H1 (cell line): Measurements from ENCODE around the gene SHC3. TPM values are rescaled to one million over a fixed set of nuclear protein-coding genes. Genes with fewer than 3 reads are reported as not detected.

Experiments
- CTCF ChIA-PET: fragments of 300-600 bp; sonication (Branson Sonifier 250); formaldehyde crosslinking; loops from one replicate; lab custom pipeline; 2021; ENCODE audit not compliant: partially characterized antibody; lab: Charles Lee
- POLR2A ChIA-PET: fragments of 300-600 bp; sonication (Branson Sonifier 250); formaldehyde crosslinking; loops from one replicate; lab custom pipeline; 2021; ENCODE audit warnings: inconsistent platforms; ENCODE audit not compliant: partially characterized antibody; lab: Charles Lee
- DNase-seq, 2 experiments: peaks; one replicate each; pipeline versions ENCODE4 v3.0.0 to v3.0.0-alpha.2; 2010 to 2022; ENCODE audit warnings: low spot score in 2 of 2, low read depth in 1 of 2, mixed read lengths in 1 of 2
- FAIRE-seq: peaks from 2 replicates; lab custom pipeline; 2011; peaks lifted over from hg19 to GRCh38; lab: Jason Lieb, UNC
- H2AFZ ChIP-seq: 2 replicates; pipeline ENCODE4 v1.8.1; 2012; ENCODE audit warnings: low read length, inconsistent platforms
- H2AK5ac ChIP-seq: 2 replicates; pipeline ENCODE4 v1.6.1; 2013; ENCODE audit warnings: low read depth, low read length
- H2BK120ac ChIP-seq: replicated peaks from 2 replicates; pipeline ENCODE3; 2013; ENCODE audit warnings: low read depth, low read length, inconsistent platforms
- H2BK12ac ChIP-seq: 2 replicates; pipeline ENCODE4 v1.6.1; 2013; ENCODE audit warnings: low read depth, low read length
- H2BK15ac ChIP-seq: 2 replicates; pipeline ENCODE4 v1.6.1; 2013; ENCODE audit warnings: low read length
- H2BK20ac ChIP-seq: 2 replicates; pipeline ENCODE4 v1.6.1; 2013; ENCODE audit warnings: low read length
- H2BK5ac ChIP-seq: 2 replicates; pipeline ENCODE4 v1.6.1; 2013; ENCODE audit warnings: low read depth, low read length
- H3K14ac ChIP-seq: 2 replicates; pipeline ENCODE4 v1.6.1; 2013; ENCODE audit warnings: inconsistent platforms; ENCODE audit not compliant: insufficient read length
- H3K18ac ChIP-seq: 2 replicates; pipeline ENCODE4 v1.6.1; 2013; ENCODE audit warnings: low read length; ENCODE audit errors: extremely low read depth
- H3K23ac ChIP-seq: 2 replicates; pipeline ENCODE4 v1.6.1; 2013; ENCODE audit warnings: inconsistent platforms; ENCODE audit not compliant: insufficient read length
- H3K23me2 ChIP-seq: 2 replicates; pipeline ENCODE4 v1.6.1; 2013; ENCODE audit warnings: low read depth, low read length
- H3K27ac ChIP-seq: 2 replicates; pipeline ENCODE4 v1.6.1; 2011; ENCODE audit warnings: low read depth, low read length, inconsistent platforms
- H3K27me3 ChIP-seq, 4 experiments: replicated peaks in 1 of 4; 1 replicate in 1 of 4; 2 replicates in 3 of 4; pipeline versions ENCODE4 v1.6.1 to v1.8.1; 2011 to 2013; ENCODE audit warnings: low read length in 3 of 4, mild to moderate bottlenecking in 3 of 4, inconsistent platforms in 2 of 4, mixed read lengths in 2 of 4, moderate library complexity in 1 of 4; ENCODE audit not compliant: control insufficient read depth in 3 of 4, insufficient read depth in 3 of 4; ENCODE audit errors: extremely low read depth in 1 of 4
- H3K36me3 ChIP-seq, 4 experiments: 2 replicates each; pipeline versions ENCODE4 v1.6.1 to v1.8.1; 2011 to 2013; ENCODE audit warnings: mild to moderate bottlenecking in 4 of 4, low read length in 3 of 4, moderate library complexity in 2 of 4, control low read depth in 1 of 4, inconsistent platforms in 1 of 4; ENCODE audit not compliant: insufficient read depth in 4 of 4, control insufficient read depth in 2 of 4
- H3K4ac ChIP-seq: replicated peaks from 2 replicates; pipeline ENCODE3; 2013; ENCODE audit warnings: low read length, low read depth, mixed read lengths, inconsistent platforms; ENCODE audit not compliant: insufficient read length
- H3K4me1 ChIP-seq, 4 experiments: replicated peaks in 1 of 4; 1 replicate in 1 of 4; 2 replicates in 3 of 4; pipeline versions ENCODE4 v1.6.1 to v1.8.1; 2011 to 2013; ENCODE audit warnings: low read length in 3 of 4, inconsistent platforms in 2 of 4, mixed read lengths in 1 of 4; ENCODE audit not compliant: insufficient read depth in 4 of 4, control insufficient read depth in 3 of 4
- H3K4me2 ChIP-seq, 2 experiments: 2 replicates each; pipeline versions ENCODE4 v1.6.1 to v1.8.1; 2011 to 2013; ENCODE audit warnings: low read depth in 2 of 2, low read length in 2 of 2, control low read depth in 1 of 2, inconsistent platforms in 1 of 2, mild to moderate bottlenecking in 1 of 2; ENCODE audit not compliant: insufficient read depth in 1 of 2
- H3K4me3 ChIP-seq, 4 experiments: fragments of 200-600, 300-600 bp in 1 of 4; sonication (generic), shearing (Covaris generic), sonication (Bioruptor Twin) in 1 of 4; 2 replicates each; pipeline versions ENCODE4 v1.5.1 to v1.8.1; 2011 to 2016; ENCODE audit warnings: low read length in 4 of 4, low read depth in 3 of 4, control low read depth in 2 of 4, inconsistent platforms in 2 of 4, mild to moderate bottlenecking in 2 of 4, mixed read lengths in 1 of 4, moderate library complexity in 1 of 4; ENCODE audit not compliant: insufficient read depth in 2 of 4; ENCODE audit errors: extremely low read depth in 1 of 4
- H3K56ac ChIP-seq: replicated peaks from 2 replicates; pipeline ENCODE3; 2013; ENCODE audit warnings: low read depth, mild to moderate bottlenecking, mixed read lengths, low read length, inconsistent platforms; ENCODE audit not compliant: insufficient read length
- H3K79me1 ChIP-seq: 2 replicates; pipeline ENCODE4 v1.6.1; 2013; ENCODE audit warnings: low read depth, low read length, control low read depth
- H3K79me2 ChIP-seq, 2 experiments: 2 replicates each; pipeline versions ENCODE4 v1.6.1 to v1.8.1; 2012 to 2013; ENCODE audit warnings: low read length in 2 of 2, mild to moderate bottlenecking in 2 of 2, inconsistent platforms in 1 of 2; ENCODE audit not compliant: insufficient read depth in 2 of 2, control insufficient read depth in 1 of 2
- H3K9ac ChIP-seq, 4 experiments: replicated peaks in 1 of 4; 1 replicate in 1 of 4; 2 replicates in 3 of 4; pipeline versions ENCODE4 v1.6.1 to v1.8.1; 2011 to 2013; ENCODE audit warnings: low read depth in 3 of 4, low read length in 3 of 4, control low read depth in 2 of 4, mild to moderate bottlenecking in 2 of 4, moderate library complexity in 2 of 4, inconsistent platforms in 1 of 4; ENCODE audit errors: extremely low read depth in 1 of 4
- H3K9me3 ChIP-seq, 2 experiments: 2 replicates each; pipeline versions ENCODE4 v1.6.1 to v1.8.1; 2012 to 2013; ENCODE audit warnings: mild to moderate bottlenecking in 2 of 2, moderate library complexity in 2 of 2, control low read depth in 1 of 2, inconsistent platforms in 1 of 2, low read depth in 1 of 2, low read length in 1 of 2, mixed read lengths in 1 of 2; ENCODE audit not compliant: insufficient read depth in 2 of 2
- H4K20me1 ChIP-seq, 2 experiments: replicated peaks in 1 of 2; 2 replicates each; pipeline versions ENCODE3 to v1.8.1; 2011 to 2013; ENCODE audit warnings: inconsistent platforms in 2 of 2, low read length in 2 of 2, mild to moderate bottlenecking in 1 of 2; ENCODE audit not compliant: insufficient read depth in 2 of 2, control insufficient read depth in 1 of 2
- H4K5ac ChIP-seq: 2 replicates; pipeline ENCODE4 v1.6.1; 2013; ENCODE audit warnings: low read length, low read depth, mixed read lengths, inconsistent platforms; ENCODE audit not compliant: insufficient read length
- H4K8ac ChIP-seq: 2 replicates; pipeline ENCODE4 v1.8.0; 2013; ENCODE audit warnings: mild to moderate bottlenecking, moderate library complexity, low read length, inconsistent platforms; ENCODE audit not compliant: insufficient read depth; ENCODE audit errors: extremely low read depth
- H4K91ac ChIP-seq: replicated peaks from 2 replicates; pipeline ENCODE3; 2013; ENCODE audit warnings: low read length, mixed read lengths, inconsistent platforms; ENCODE audit not compliant: insufficient read length
- CHD1 ChIP-seq: IDR thresholded peaks from 2 replicates; pipeline ENCODE4 v1.6.1; 2012; ENCODE audit warnings: low read depth, low read length, improper control_type of control experiment
- EGR1 ChIP-seq: IDR thresholded peaks from 2 replicates; pipeline ENCODE4 v1.6.1; 2011; ENCODE audit warnings: low read depth, low read length, borderline replicate concordance
- HDAC6 ChIP-seq: IDR thresholded peaks from one replicate; pipeline ENCODE4 v1.7.1; 2012; ENCODE audit warnings: low read depth, mild to moderate bottlenecking, inconsistent platforms, low read length, moderate library complexity
- JUN ChIP-seq: IDR thresholded peaks from 2 replicates; pipeline ENCODE4 v1.6.1; 2011; ENCODE audit warnings: low read depth, mild to moderate bottlenecking, improper control_type of control experiment, low read length
- KDM4A ChIP-seq: IDR thresholded peaks from one replicate; pipeline ENCODE4 v1.7.1; 2012; ENCODE audit warnings: low read depth, mild to moderate bottlenecking, moderate library complexity, low read length, inconsistent platforms; ENCODE audit not compliant: severe bottlenecking
- RBBP5 ChIP-seq: IDR thresholded peaks from 2 replicates; pipeline ENCODE4 v1.7.1; 2012; ENCODE audit warnings: low read depth, mild to moderate bottlenecking, inconsistent platforms, low read length, moderate library complexity, borderline replicate concordance
- RXRA ChIP-seq: IDR thresholded peaks from 2 replicates; pipeline ENCODE4 v1.6.1; 2011; ENCODE audit warnings: low read depth, mild to moderate bottlenecking, low read length, moderate library complexity; ENCODE audit not compliant: insufficient read depth
- SP1 ChIP-seq: IDR thresholded peaks from 2 replicates; pipeline ENCODE4 v1.6.1; 2011; ENCODE audit warnings: low read depth, low read length
- polyA plus RNA-seq, 7 experiments: library from polyadenylated mRNA; depleted of rRNA in 3 of 7; stranded (reverse) in 5 of 7; unstranded in 2 of 7; fragments of >200 nt in 5 of 7; fragments of 200-250 nt in 2 of 7; gene quantifications; 1 replicate in 5 of 7; 2 replicates in 1 of 7; 4 replicates in 1 of 7; pipeline versions ENCODE4 v1.2.1 to v1.2.3, GENCODE V29; 2011 to 2013; ENCODE audit warnings: missing spikeins in 2 of 7, mixed read lengths in 2 of 7
- total RNA-seq: library from RNA; stranded (reverse); fragmentation: NEBNext Ultra II Directional; extraction: Animal tissue kit (Norgen Biotek cat#: 25700); gene quantifications from 2 replicates; pipeline ENCODE4 v1.2.1, GENCODE V29; 2021
- TF ChIP-seq, protein P1 (sequence below), 3 experiments: IDR thresholded peaks; 1 replicate in 2 of 3; 2 replicates in 1 of 3; pipeline versions ENCODE4 v1.5.1 to v1.6.1; 2011; ENCODE audit warnings: low read length in 3 of 3, mild to moderate bottlenecking in 3 of 3, inconsistent platforms in 2 of 3, low read depth in 1 of 3, moderate library complexity in 1 of 3; ENCODE audit not compliant: insufficient read depth in 1 of 3; ENCODE audit errors: control extremely low read depth in 1 of 3
- TF ChIP-seq, protein P2 (sequence below): IDR thresholded peaks from 2 replicates; pipeline ENCODE4 v1.6.1; 2011; ENCODE audit warnings: low read length, improper control_type of control experiment

SHC3 gene
- total and polyA plus RNA-seq, 2 of the 8 experiments (the other 6 are each of a cell fraction or from before 2014, with no cell fraction given): 1.4 to 7.1 TPM

DNA sequence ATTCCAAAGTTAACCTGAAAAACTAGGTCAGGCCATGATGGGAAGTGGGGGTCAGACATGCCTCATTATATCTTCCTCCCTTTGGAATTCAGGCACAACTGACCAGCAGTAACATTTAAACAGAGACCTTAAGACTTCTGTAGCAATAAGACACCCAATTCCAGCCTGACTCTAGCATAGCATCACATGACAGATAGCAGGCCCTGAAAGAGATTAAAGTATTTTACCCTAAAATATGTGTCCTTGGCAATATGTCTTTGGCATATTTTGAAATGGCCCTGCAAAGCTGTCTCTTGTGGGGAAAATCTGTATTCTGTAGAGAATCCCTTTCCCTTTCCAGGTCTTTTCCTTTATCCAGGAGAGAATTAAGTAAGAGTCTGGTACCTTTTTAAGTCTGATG is 153.1 kb downstream of the SHC3 start:
- ChIA-PET POLR2A (no interaction called here), CTCF (no interaction called here)
- Histone ChIP-seq H2BK20ac (no peak overlapping the region), H2AK5ac (no peak overlapping the region), H3K4me1 (peaks cover 0 to 7% (median 1%) of the 10 kb centered on the region in 4 experiments; a peak in 3 of 7 replicates), H3K36me3 (no peaks in the 10 kb centered on the region), H3K23ac (no peak overlapping the region), H2BK5ac (no peak overlapping the region), H3K27ac (no peak overlapping the region), H3K14ac (no peak overlapping the region), H2BK15ac (no peak overlapping the region), H3K4me3 (no peak overlapping the region), H3K23me2 (no peaks in the 10 kb centered on the region), H2BK12ac (no peak overlapping the region), H3K9ac (no peak overlapping the region), H3K4ac (no peak overlapping the region), H4K5ac (no peak overlapping the region), H2BK120ac (no peak overlapping the region), H4K8ac (no peak overlapping the region), H3K4me2 (no peak overlapping the region), H4K20me1 (no peaks in the 10 kb centered on the region), H3K18ac (no peak overlapping the region), H3K56ac (no peak overlapping the region), H2AFZ (no peak overlapping the region), H3K79me1 (no peaks in the 10 kb centered on the region), H4K91ac (no peak overlapping the region), H3K27me3 (no peaks in the 10 kb centered on the region), H3K79me2 (no peaks in the 10 kb centered on the region), H3K9me3 (no peaks in the 10 kb centered on the region)
- FAIRE-seq: no peak
- TF ChIP-seq, protein P1, sequence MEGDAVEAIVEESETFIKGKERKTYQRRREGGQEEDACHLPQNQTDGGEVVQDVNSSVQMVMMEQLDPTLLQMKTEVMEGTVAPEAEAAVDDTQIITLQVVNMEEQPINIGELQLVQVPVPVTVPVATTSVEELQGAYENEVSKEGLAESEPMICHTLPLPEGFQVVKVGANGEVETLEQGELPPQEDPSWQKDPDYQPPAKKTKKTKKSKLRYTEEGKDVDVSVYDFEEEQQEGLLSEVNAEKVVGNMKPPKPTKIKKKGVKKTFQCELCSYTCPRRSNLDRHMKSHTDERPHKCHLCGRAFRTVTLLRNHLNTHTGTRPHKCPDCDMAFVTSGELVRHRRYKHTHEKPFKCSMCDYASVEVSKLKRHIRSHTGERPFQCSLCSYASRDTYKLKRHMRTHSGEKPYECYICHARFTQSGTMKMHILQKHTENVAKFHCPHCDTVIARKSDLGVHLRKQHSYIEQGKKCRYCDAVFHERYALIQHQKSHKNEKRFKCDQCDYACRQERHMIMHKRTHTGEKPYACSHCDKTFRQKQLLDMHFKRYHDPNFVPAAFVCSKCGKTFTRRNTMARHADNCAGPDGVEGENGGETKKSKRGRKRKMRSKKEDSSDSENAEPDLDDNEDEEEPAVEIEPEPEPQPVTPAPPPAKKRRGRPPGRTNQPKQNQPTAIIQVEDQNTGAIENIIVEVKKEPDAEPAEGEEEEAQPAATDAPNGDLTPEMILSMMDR (IDR thresholded peaks at IDR 0.05; ENCODE audit: control extremely low read depth in 1 of 3, insufficient read depth in 1 of 3, low read depth in 1 of 3, low read length in 3 of 3): no peak
- TF ChIP-seq, protein P2, sequence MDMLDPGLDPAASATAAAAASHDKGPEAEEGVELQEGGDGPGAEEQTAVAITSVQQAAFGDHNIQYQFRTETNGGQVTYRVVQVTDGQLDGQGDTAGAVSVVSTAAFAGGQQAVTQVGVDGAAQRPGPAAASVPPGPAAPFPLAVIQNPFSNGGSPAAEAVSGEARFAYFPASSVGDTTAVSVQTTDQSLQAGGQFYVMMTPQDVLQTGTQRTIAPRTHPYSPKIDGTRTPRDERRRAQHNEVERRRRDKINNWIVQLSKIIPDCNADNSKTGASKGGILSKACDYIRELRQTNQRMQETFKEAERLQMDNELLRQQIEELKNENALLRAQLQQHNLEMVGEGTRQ: no peak
- TF ChIP-seq SP1: no peak
- no peak for TF ChIP-seq KDM4A
- TF ChIP-seq RBBP5: no peak
- no peak for TF ChIP-seq HDAC6
- TF ChIP-seq JUN: no peak
- no peak for TF ChIP-seq CHD1
- TF ChIP-seq EGR1: no peak
- no peak for TF ChIP-seq RXRA
- no peak for DNase-seq
